ENCODE measurements around the gene OLFML2B.

DNA sequence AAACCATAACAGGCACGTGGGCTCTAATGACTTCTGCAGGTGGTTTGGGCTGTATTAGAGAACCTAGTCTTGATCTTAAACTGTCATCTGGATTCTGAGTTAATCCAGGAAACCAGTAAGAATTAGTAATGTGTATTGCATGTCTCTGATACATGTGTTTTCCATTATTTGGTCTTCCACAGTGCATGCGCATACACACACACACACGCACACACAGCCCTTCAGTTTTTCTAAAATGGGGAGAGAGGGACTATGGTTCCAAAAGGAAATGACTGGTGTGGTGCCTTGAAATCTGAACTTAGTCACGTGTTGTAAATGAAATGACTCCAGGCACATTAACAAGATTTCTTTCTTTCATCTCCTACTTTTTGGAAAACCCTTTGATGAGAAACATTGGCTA lies 67.6 kb downstream of the OLFML2B start:
- no peak; the same call in 1 of the 2 replicates for TF ChIP-seq GATA2 (IDR thresholded peaks at IDR 0.05; ENCODE audit: low read depth, low read length)
- TF ChIP-seq GATA3 (IDR thresholded peaks at IDR 0.05; ENCODE audit: low read depth, low read length), result no peak
